H1 (cell line): Measurements from ENCODE around the gene SDC4. TPM values are rescaled to one million over a fixed set of nuclear protein-coding genes. Genes with fewer than 3 reads are reported as not detected.

ENCODE experiments used
- CTCF ChIA-PET: fragments of 300-600 bp; sonication (Branson Sonifier 250); formaldehyde crosslinking; loops from one replicate; lab custom pipeline; 2021; ENCODE audit not compliant: partially characterized antibody; lab: Charles Lee
- POLR2A ChIA-PET: fragments of 300-600 bp; sonication (Branson Sonifier 250); formaldehyde crosslinking; loops from one replicate; lab custom pipeline; 2021; ENCODE audit warnings: inconsistent platforms; ENCODE audit not compliant: partially characterized antibody; lab: Charles Lee
- DNase-seq, 2 experiments: peaks; one replicate each; pipeline versions ENCODE4 v3.0.0 to v3.0.0-alpha.2; 2010 to 2022; ENCODE audit warnings: low spot score in 2 of 2, low read depth in 1 of 2, mixed read lengths in 1 of 2
- FAIRE-seq: peaks from 2 replicates; lab custom pipeline; 2011; peaks lifted over from hg19 to GRCh38; lab: Jason Lieb, UNC
- H2AFZ ChIP-seq: 2 replicates; pipeline ENCODE4 v1.8.1; 2012; ENCODE audit warnings: low read length, inconsistent platforms
- H2AK5ac ChIP-seq: 2 replicates; pipeline ENCODE4 v1.6.1; 2013; ENCODE audit warnings: low read depth, low read length
- H2BK120ac ChIP-seq: replicated peaks from 2 replicates; pipeline ENCODE3; 2013; ENCODE audit warnings: low read depth, low read length, inconsistent platforms
- H2BK12ac ChIP-seq: 2 replicates; pipeline ENCODE4 v1.6.1; 2013; ENCODE audit warnings: low read depth, low read length
- H2BK15ac ChIP-seq: 2 replicates; pipeline ENCODE4 v1.6.1; 2013; ENCODE audit warnings: low read length
- H2BK20ac ChIP-seq: 2 replicates; pipeline ENCODE4 v1.6.1; 2013; ENCODE audit warnings: low read length
- H2BK5ac ChIP-seq: 2 replicates; pipeline ENCODE4 v1.6.1; 2013; ENCODE audit warnings: low read depth, low read length
- H3K14ac ChIP-seq: 2 replicates; pipeline ENCODE4 v1.6.1; 2013; ENCODE audit warnings: inconsistent platforms; ENCODE audit not compliant: insufficient read length
- H3K18ac ChIP-seq: 2 replicates; pipeline ENCODE4 v1.6.1; 2013; ENCODE audit warnings: low read length; ENCODE audit errors: extremely low read depth
- H3K23ac ChIP-seq: 2 replicates; pipeline ENCODE4 v1.6.1; 2013; ENCODE audit warnings: inconsistent platforms; ENCODE audit not compliant: insufficient read length
- H3K23me2 ChIP-seq: 2 replicates; pipeline ENCODE4 v1.6.1; 2013; ENCODE audit warnings: low read depth, low read length
- H3K27ac ChIP-seq: 2 replicates; pipeline ENCODE4 v1.6.1; 2011; ENCODE audit warnings: low read depth, low read length, inconsistent platforms
- H3K27me3 ChIP-seq, 4 experiments: replicated peaks in 1 of 4; 1 replicate in 1 of 4; 2 replicates in 3 of 4; pipeline versions ENCODE4 v1.6.1 to v1.8.1; 2011 to 2013; ENCODE audit warnings: low read length in 3 of 4, mild to moderate bottlenecking in 3 of 4, inconsistent platforms in 2 of 4, mixed read lengths in 2 of 4, moderate library complexity in 1 of 4; ENCODE audit not compliant: control insufficient read depth in 3 of 4, insufficient read depth in 3 of 4; ENCODE audit errors: extremely low read depth in 1 of 4
- H3K36me3 ChIP-seq, 4 experiments: 2 replicates each; pipeline versions ENCODE4 v1.6.1 to v1.8.1; 2011 to 2013; ENCODE audit warnings: mild to moderate bottlenecking in 4 of 4, low read length in 3 of 4, moderate library complexity in 2 of 4, control low read depth in 1 of 4, inconsistent platforms in 1 of 4; ENCODE audit not compliant: insufficient read depth in 4 of 4, control insufficient read depth in 2 of 4
- H3K4ac ChIP-seq: replicated peaks from 2 replicates; pipeline ENCODE3; 2013; ENCODE audit warnings: low read length, low read depth, mixed read lengths, inconsistent platforms; ENCODE audit not compliant: insufficient read length
- H3K4me1 ChIP-seq, 4 experiments: replicated peaks in 1 of 4; 1 replicate in 1 of 4; 2 replicates in 3 of 4; pipeline versions ENCODE4 v1.6.1 to v1.8.1; 2011 to 2013; ENCODE audit warnings: low read length in 3 of 4, inconsistent platforms in 2 of 4, mixed read lengths in 1 of 4; ENCODE audit not compliant: insufficient read depth in 4 of 4, control insufficient read depth in 3 of 4
- H3K4me2 ChIP-seq, 2 experiments: 2 replicates each; pipeline versions ENCODE4 v1.6.1 to v1.8.1; 2011 to 2013; ENCODE audit warnings: low read depth in 2 of 2, low read length in 2 of 2, control low read depth in 1 of 2, inconsistent platforms in 1 of 2, mild to moderate bottlenecking in 1 of 2; ENCODE audit not compliant: insufficient read depth in 1 of 2
- H3K4me3 ChIP-seq, 4 experiments: fragments of 200-600, 300-600 bp in 1 of 4; sonication (generic), shearing (Covaris generic), sonication (Bioruptor Twin) in 1 of 4; 2 replicates each; pipeline versions ENCODE4 v1.5.1 to v1.8.1; 2011 to 2016; ENCODE audit warnings: low read length in 4 of 4, low read depth in 3 of 4, control low read depth in 2 of 4, inconsistent platforms in 2 of 4, mild to moderate bottlenecking in 2 of 4, mixed read lengths in 1 of 4, moderate library complexity in 1 of 4; ENCODE audit not compliant: insufficient read depth in 2 of 4; ENCODE audit errors: extremely low read depth in 1 of 4
- H3K56ac ChIP-seq: replicated peaks from 2 replicates; pipeline ENCODE3; 2013; ENCODE audit warnings: low read depth, mild to moderate bottlenecking, mixed read lengths, low read length, inconsistent platforms; ENCODE audit not compliant: insufficient read length
- H3K79me1 ChIP-seq: 2 replicates; pipeline ENCODE4 v1.6.1; 2013; ENCODE audit warnings: low read depth, low read length, control low read depth
- H3K79me2 ChIP-seq, 2 experiments: 2 replicates each; pipeline versions ENCODE4 v1.6.1 to v1.8.1; 2012 to 2013; ENCODE audit warnings: low read length in 2 of 2, mild to moderate bottlenecking in 2 of 2, inconsistent platforms in 1 of 2; ENCODE audit not compliant: insufficient read depth in 2 of 2, control insufficient read depth in 1 of 2
- H3K9ac ChIP-seq, 4 experiments: replicated peaks in 1 of 4; 1 replicate in 1 of 4; 2 replicates in 3 of 4; pipeline versions ENCODE4 v1.6.1 to v1.8.1; 2011 to 2013; ENCODE audit warnings: low read depth in 3 of 4, low read length in 3 of 4, control low read depth in 2 of 4, mild to moderate bottlenecking in 2 of 4, moderate library complexity in 2 of 4, inconsistent platforms in 1 of 4; ENCODE audit errors: extremely low read depth in 1 of 4
- H3K9me3 ChIP-seq, 2 experiments: 2 replicates each; pipeline versions ENCODE4 v1.6.1 to v1.8.1; 2012 to 2013; ENCODE audit warnings: mild to moderate bottlenecking in 2 of 2, moderate library complexity in 2 of 2, control low read depth in 1 of 2, inconsistent platforms in 1 of 2, low read depth in 1 of 2, low read length in 1 of 2, mixed read lengths in 1 of 2; ENCODE audit not compliant: insufficient read depth in 2 of 2
- H4K20me1 ChIP-seq, 2 experiments: replicated peaks in 1 of 2; 2 replicates each; pipeline versions ENCODE3 to v1.8.1; 2011 to 2013; ENCODE audit warnings: inconsistent platforms in 2 of 2, low read length in 2 of 2, mild to moderate bottlenecking in 1 of 2; ENCODE audit not compliant: insufficient read depth in 2 of 2, control insufficient read depth in 1 of 2
- H4K5ac ChIP-seq: 2 replicates; pipeline ENCODE4 v1.6.1; 2013; ENCODE audit warnings: low read length, low read depth, mixed read lengths, inconsistent platforms; ENCODE audit not compliant: insufficient read length
- H4K8ac ChIP-seq: 2 replicates; pipeline ENCODE4 v1.8.0; 2013; ENCODE audit warnings: mild to moderate bottlenecking, moderate library complexity, low read length, inconsistent platforms; ENCODE audit not compliant: insufficient read depth; ENCODE audit errors: extremely low read depth
- H4K91ac ChIP-seq: replicated peaks from 2 replicates; pipeline ENCODE3; 2013; ENCODE audit warnings: low read length, mixed read lengths, inconsistent platforms; ENCODE audit not compliant: insufficient read length
- ATF2 ChIP-seq: IDR thresholded peaks from 2 replicates; pipeline ENCODE4 v1.6.1; 2012; ENCODE audit warnings: low read length, inconsistent platforms
- ATF3 ChIP-seq: IDR thresholded peaks from 2 replicates; pipeline ENCODE4 v1.6.1; 2011; ENCODE audit warnings: low read depth, mild to moderate bottlenecking, low read length; ENCODE audit not compliant: insufficient read depth
- KDM5A ChIP-seq: fragments of 200-600 bp; IDR thresholded peaks from 2 replicates; pipeline ENCODE4 v1.7.1; 2012; ENCODE audit warnings: mild to moderate bottlenecking, low read length, inconsistent platforms, mixed read lengths
- POLR2A ChIP-seq, 2 experiments: IDR thresholded peaks; 1 replicate in 1 of 2; 2 replicates in 1 of 2; pipeline ENCODE4 v1.6.1; 2011; ENCODE audit warnings: low read depth in 2 of 2, low read length in 2 of 2, mild to moderate bottlenecking in 2 of 2; ENCODE audit errors: control extremely low read depth in 1 of 2
- SAP30 ChIP-seq: fragments of 300-600 bp; sonication (generic); IDR thresholded peaks from 2 replicates; pipeline ENCODE4 v1.7.1; 2012; ENCODE audit warnings: low read length, moderate library complexity, mild to moderate bottlenecking, inconsistent platforms; ENCODE audit not compliant: insufficient read depth, insufficient replicate concordance
- SIX5 ChIP-seq: IDR thresholded peaks from 2 replicates; pipeline ENCODE4 v1.6.1; 2011; ENCODE audit warnings: mild to moderate bottlenecking, low read depth, low read length
- WGBS, 2 experiments: shearing (Covaris generic) in 1 of 2; methylation state at CpG; one replicate each; pipeline versions ENCODE4 v1.1.6 to v1.1.7; 2013 to 2015; ENCODE audit warnings: low lambda C conversion rate in 2 of 2, mixed read lengths in 2 of 2, inconsistent platforms in 1 of 2, low coverage in 1 of 2, missing lambda C conversion rate in 1 of 2; ENCODE audit not compliant: insufficient replicate concordance in 2 of 2, insufficient coverage in 1 of 2, insufficient read length in 1 of 2; ENCODE audit errors: extremely low coverage in 1 of 2, missing lambda C conversion rate in 1 of 2; 5-methylcytosine and 5-hydroxymethylcytosine counted together
- polyA plus RNA-seq, 7 experiments: library from polyadenylated mRNA; depleted of rRNA in 3 of 7; stranded (reverse) in 5 of 7; unstranded in 2 of 7; fragments of >200 nt in 5 of 7; fragments of 200-250 nt in 2 of 7; gene quantifications; 1 replicate in 5 of 7; 2 replicates in 1 of 7; 4 replicates in 1 of 7; pipeline versions ENCODE4 v1.2.1 to v1.2.3, GENCODE V29; 2011 to 2013; ENCODE audit warnings: missing spikeins in 2 of 7, mixed read lengths in 2 of 7
- total RNA-seq: library from RNA; stranded (reverse); fragmentation: NEBNext Ultra II Directional; extraction: Animal tissue kit (Norgen Biotek cat#: 25700); gene quantifications from 2 replicates; pipeline ENCODE4 v1.2.1, GENCODE V29; 2021
- TF ChIP-seq, protein P1 (sequence below), 3 experiments: IDR thresholded peaks; 1 replicate in 2 of 3; 2 replicates in 1 of 3; pipeline versions ENCODE4 v1.5.1 to v1.6.1; 2011; ENCODE audit warnings: low read length in 3 of 3, mild to moderate bottlenecking in 3 of 3, inconsistent platforms in 2 of 3, low read depth in 1 of 3, moderate library complexity in 1 of 3; ENCODE audit not compliant: insufficient read depth in 1 of 3; ENCODE audit errors: control extremely low read depth in 1 of 3

The SDC4 gene
- total and polyA plus RNA-seq, 2 of the 8 experiments (the other 6 are each of a cell fraction or from before 2014, with no cell fraction given) = 34.6 to 60.2 TPM

- Histone ChIP-seq H4K8ac (no peak overlapping the region), H2AFZ (no peak overlapping the region), H4K5ac (no peak overlapping the region), H4K20me1 (no peaks in the 10 kb centered on the region), H2AK5ac (no peak overlapping the region), H3K18ac (no peak overlapping the region), H2BK120ac (no peak overlapping the region), H3K79me1 (no peaks in the 10 kb centered on the region), H2BK20ac (no peak overlapping the region), H3K4me3 (no peak overlapping the region), H3K14ac (no peak overlapping the region), H3K79me2 (no peaks in the 10 kb centered on the region), H2BK15ac (no peak overlapping the region), H3K9me3 (peaks cover 8 to 12% of the 10 kb centered on the region in 2 experiments), H3K4me2 (no peak overlapping the region)
- FAIRE-seq (no peak), DNase-seq (no peak)
- TF ChIP-seq POLR2A (IDR thresholded peaks at IDR 0.05; ENCODE audit: control extremely low read depth in 1 of 2, low read depth in 2 of 2, low read length in 2 of 2) (no peak), KDM5A (no peak), ATF2 (no peak), SIX5 (no peak), SAP30 (no peak), ATF3 (no peak)
- TF ChIP-seq, protein P1, sequence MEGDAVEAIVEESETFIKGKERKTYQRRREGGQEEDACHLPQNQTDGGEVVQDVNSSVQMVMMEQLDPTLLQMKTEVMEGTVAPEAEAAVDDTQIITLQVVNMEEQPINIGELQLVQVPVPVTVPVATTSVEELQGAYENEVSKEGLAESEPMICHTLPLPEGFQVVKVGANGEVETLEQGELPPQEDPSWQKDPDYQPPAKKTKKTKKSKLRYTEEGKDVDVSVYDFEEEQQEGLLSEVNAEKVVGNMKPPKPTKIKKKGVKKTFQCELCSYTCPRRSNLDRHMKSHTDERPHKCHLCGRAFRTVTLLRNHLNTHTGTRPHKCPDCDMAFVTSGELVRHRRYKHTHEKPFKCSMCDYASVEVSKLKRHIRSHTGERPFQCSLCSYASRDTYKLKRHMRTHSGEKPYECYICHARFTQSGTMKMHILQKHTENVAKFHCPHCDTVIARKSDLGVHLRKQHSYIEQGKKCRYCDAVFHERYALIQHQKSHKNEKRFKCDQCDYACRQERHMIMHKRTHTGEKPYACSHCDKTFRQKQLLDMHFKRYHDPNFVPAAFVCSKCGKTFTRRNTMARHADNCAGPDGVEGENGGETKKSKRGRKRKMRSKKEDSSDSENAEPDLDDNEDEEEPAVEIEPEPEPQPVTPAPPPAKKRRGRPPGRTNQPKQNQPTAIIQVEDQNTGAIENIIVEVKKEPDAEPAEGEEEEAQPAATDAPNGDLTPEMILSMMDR (IDR thresholded peaks at IDR 0.05; ENCODE audit: control extremely low read depth in 1 of 3, insufficient read depth in 1 of 3, low read depth in 1 of 3, low read length in 3 of 3) = no peak
- TF ChIP-seq, all 59 proteins: peak for 0
- H3K4ac ChIP-seq = no peak overlapping the region
- H2BK12ac ChIP-seq = no peak overlapping the region
- peaks cover 7% of the 10 kb centered on the region; the same call in 1 of the 2 replicates for H3K23me2 ChIP-seq
- peaks cover 0 to 3% (median 0%) of the 10 kb centered on the region in 4 experiments; a peak in 3 of 7 replicates for H3K4me1 ChIP-seq
- no peak overlapping the region for H3K23ac ChIP-seq
- 100% methylated on average over 1 of the region's 1 CpG; no CpG with 5 or more reads in 1 of the 2 experiments for WGBS, 2 experiments
- H2BK5ac ChIP-seq = no peak overlapping the region
- POLR2A ChIA-PET = interaction anchor here (0.9 to 1.3 kb wide), 3 partner anchors 17 to 54 kb away, joined by 3 to 5 read pairs (median 3); partner anchors contain the start of gene SDC4
- CTCF ChIA-PET = interaction anchor here (0.9 to 6.0 kb wide), 34 partner anchors 8 to 719 kb away, joined by 3 to 104 read pairs (median 5); partner anchors contain the start of genes MATN4, RBPJL, TP53TG5 and WFDC5
- no peak overlapping the region for H3K56ac ChIP-seq
- H3K9ac ChIP-seq = no peak overlapping the region
- no peak overlapping the region for H3K27ac ChIP-seq
- H4K91ac ChIP-seq = no peak overlapping the region
- 0 out of 8 replicates have a peak, but pooled peaks cover 0 to 3% (median 0%) of the 10 kb centered on the region in 4 experiments for H3K36me3 ChIP-seq
- peaks cover 0 to 20% (median 11%) of the 10 kb centered on the region in 4 experiments; a peak in 6 of 7 replicates for H3K27me3 ChIP-seq
Measured at GRCh38 chr20:45294659-45295058, 53.6 kb downstream of the SDC4 start.
